IPS-11a (cell line): ENCODE measurements around the gene KCNQ2.

Experiments used
- H3K4me3 ChIP-seq: one replicate; pipeline ENCODE4 v1.5.1; 2013; ENCODE audit warnings: low read depth, low read length, control low read depth

Gene KCNQ2

DNA sequence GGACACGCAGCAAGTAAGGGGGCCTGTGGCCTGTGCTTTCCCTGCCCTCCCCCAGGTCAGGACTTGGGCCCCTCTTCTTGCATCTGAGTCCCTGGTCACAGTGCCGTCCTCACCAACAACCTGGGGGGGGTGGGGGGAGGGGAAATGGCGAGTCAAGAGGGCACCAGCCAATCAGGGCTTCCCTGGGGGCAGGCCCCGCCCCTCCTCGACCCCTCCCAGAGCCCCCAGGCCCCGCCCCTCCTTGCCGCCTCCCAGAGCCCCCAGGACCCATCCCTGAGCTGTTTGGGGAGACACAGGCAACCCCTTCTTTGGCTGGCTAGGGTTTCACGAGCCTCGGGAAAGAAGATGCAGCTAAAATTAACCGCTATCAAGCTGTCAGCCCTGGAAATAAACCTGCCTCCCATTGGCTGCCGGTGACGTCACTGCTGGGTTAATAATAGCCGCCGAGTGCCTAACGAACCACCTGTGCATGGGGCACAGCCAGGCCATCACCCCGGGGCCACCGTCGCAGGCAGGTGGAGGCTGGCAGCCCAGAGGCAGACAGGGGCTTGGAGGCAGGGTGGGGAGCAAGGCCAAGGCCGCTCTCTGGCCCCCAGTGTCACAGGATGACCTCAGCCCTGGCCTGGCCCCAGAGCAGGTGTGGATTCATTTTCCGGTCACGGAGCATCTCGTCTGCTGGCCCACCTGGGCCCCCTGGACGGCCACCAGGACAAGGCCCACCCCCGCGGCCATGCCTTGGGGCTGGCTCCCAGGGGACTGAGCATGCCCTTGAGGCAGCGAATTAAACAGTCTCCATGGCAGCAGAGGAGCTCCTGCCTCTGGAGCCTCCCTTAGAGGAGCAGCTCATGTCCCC is 29.6 kb upstream of the KCNQ2 start:
- H3K4me3 ChIP-seq, result peak overlapping the region; percentile 24

DNA sequence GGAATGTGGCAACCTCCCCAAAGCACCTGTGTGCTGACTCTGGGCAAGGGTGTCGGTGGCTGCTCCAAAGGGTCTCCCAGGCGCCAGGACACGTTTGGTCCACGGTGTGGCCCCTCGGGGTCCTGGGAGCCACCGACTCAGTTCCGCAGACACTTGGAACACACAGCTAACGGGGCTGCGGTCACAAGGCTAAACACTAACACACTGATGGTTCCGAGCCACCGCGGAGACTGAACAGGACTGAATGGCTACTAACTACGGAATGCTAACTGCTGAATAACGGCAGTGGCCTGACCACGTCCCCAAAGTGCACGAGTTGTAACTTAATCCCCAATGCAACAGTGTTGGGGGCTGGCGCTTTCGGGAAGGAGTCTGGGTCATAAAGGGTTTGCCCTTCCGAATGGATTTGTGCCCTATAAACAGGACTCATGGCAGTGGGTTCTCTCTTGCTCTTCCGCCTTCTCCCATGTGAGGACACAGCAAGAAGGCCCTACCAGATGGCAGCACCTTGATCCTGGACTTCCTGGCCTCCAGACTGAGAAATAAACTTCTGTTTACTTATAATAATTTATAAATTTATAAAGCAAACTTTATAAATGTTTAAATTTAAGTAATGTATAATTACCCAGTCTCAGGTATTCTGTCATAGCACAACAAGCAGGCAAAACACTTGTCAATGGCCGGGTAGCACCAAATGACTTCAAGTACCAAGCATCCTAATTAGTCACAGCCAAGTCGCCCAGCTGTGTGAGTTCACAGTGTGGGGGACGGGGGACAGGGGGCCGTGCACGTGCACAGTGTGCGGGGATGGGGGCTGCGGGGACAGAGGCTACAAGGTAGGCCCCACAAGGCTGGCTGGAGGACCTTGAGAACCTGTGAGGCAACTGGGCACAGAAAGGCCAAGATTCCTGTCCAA is 28.7 kb upstream of the KCNQ2 start:
- no peak overlapping the region for H3K4me3 ChIP-seq

DNA sequence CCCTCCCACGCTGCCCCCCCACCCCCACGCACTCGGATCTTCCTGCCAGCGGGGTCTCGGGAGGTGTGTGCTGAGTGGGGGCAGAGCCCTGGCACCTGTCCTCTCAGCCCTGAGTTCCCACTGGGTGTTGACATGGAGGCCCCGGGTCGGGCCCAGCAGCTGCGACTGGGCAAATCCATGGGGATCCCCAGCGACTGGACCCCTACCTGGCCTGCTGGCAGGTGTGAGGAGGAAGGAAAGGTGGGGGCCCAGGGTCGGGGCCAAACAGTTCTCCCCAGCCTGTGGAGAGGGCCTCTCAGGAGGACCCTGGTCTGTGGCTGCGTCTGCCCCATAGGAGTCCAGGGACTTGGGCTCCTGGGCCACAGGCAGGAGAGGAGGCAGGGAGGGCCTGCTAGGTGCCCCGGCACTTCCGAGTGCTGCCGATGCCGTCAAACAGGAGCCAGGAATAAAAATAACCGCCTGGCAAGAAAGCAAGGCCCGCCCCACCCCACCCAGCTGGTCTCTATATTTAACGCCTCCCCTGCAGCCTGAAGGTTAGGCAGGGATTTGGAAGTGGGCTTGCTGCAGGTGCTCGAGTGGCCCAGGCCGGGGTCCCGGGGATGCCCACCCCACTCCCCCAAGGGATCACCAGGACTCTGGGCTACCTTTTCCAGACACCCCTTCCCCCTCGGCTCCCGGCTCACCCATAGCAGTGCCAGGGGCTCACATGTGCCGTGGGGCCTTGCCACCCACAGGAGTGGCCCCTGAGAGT is 27.9 kb upstream of the KCNQ2 start:
- no peak overlapping the region for H3K4me3 ChIP-seq

DNA sequence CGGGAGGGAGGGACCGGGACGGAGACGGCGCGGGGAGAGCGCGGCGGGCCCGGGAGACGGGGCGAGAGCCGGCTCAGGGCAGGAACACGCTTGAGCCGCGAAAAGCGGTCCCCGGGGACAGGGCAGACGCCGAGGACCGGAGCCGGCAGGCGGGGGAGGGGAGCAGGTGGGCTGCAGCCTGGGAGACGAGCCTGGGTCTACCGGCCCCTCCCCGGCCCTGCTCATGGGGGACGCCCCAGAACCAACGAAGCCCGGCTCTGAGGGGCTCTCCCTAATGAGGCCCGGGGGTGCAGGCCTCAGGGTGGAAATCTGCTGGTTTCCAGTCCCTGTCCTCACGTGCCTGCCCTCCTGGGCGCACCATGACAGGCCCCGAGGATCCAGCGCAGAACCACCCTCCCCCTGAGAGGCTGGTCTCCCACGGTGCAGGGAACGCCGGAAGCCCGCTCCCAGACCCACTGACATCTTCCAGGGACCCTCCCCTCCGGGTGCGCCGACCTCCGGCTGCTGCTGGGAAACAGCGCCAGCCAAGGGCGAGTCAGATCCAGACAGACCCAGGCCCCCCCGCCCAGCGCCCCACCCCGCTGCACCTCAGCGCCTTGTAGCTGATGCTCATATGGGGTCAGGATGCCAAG is 27.0 kb upstream of the KCNQ2 start:
- peak overlapping the region; percentile 37 for H3K4me3 ChIP-seq

DNA sequence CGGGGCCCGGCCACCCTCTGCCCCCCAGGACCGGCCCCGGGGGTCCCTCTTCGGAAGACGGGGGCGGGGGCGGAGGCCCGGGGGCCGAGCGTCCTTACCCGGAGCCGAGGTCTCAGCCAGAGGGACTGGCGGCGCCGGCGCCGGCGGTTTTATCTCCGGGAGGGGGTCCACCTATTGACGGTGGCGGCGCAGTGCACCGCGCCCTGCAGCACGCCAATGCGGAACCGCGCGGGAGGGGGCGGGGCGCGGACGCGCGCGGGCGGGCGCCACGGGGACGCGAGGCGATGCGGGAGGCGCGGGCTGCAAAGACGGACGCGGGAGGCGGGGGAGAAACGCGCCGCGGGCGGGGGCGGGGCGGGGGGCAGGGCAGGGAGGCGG is 26.5 kb upstream of the KCNQ2 start, which contains the start of gene EEF1A2:
Gene EEF1A2, minus strand, starts transcription at position 124 of the 378 bp plus-strand sequence. CDS start 1,320 bp downstream, outside the sequence.
- peak within 1 kb of the TSS; percentile 37 for H3K4me3 ChIP-seq

DNA sequence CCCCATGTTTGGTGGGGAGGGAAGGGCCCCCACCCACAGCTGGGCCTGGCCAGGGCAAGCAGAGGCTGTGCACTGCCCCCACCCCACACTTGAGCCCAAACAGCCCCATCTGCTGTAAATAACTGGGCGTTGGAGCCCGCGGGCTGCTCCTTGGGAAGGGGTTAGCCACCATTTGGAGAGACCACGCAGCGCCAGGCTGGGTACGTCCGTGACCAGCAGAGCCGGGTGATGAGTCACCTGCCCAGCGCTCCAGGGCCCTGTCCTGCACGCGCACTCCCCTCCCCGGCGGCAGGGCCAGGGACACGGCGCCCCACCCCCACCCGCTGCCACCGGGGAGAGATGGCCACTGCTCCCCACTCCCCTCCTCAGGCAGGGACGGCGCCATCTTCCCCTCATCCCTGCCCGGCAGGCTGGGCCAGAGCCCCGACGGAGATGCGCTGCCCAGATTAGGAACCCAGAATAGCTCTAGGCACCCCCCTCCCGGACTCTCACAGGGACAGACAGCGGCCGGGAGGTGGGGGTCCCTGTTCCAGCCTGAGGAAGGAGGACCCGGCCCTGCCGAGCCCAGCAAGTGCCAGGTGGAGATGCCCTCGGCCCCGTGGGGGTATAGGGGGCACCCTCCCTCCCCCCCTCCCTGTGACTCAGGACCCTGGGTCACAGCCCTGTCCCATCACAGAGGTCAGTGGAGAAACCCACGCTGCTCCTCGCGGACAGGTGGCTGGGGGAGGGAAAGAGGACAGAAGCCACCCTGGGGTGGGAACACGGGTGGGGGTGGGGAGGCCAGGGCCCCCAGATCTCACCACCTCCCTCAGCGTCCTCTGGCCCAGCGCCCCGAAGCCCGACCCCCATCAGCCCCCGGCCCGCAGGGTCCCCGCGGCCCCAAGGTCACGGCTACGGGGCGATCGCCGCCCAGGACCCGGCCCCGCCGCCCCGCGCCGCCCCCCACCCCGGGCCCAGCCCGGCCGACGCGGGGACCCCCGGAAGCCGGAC is 25.8 kb upstream of the KCNQ2 start:
- H3K4me3 ChIP-seq, result peak overlapping the region; percentile 10

DNA sequence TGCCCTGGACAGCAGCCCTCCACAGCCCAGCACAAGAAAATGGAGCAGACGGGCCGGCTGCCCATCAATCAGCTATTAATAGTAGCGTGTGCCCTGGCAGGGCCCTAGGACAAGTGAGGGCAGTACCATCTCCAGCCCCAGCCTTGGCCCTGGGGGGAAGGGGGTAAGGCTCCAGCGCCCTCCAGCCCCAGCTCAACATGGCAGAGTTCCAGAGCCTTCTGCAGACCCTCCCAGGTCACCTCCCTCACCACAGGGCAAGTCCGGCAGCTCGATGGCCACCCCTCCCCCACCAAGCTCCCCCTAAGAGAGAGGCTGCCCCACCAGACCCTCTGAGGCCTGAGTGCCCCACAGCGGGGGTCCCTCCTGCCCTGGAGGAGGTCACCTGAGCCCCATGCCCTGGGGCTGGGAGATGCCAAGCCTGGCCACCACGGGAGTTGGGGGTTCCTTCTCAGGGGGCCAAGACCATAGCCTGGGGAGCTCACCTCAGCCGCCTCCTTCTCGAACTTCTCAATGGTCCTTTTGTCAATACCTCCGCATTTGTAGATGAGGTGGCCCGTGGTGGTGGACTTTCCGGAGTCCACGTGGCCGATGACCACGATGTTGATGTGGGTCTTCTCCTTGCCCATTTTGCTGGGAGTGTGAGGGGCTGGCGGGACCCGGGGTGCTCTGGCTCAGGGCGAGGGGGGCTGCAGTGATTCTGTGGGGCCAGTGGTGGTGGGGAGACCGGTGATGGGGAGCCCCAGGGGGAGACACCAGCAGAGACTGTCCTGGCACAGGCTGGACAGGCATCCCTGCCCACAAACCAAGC is 24.9 kb upstream of the KCNQ2 start:
- no peak overlapping the region for H3K4me3 ChIP-seq

DNA sequence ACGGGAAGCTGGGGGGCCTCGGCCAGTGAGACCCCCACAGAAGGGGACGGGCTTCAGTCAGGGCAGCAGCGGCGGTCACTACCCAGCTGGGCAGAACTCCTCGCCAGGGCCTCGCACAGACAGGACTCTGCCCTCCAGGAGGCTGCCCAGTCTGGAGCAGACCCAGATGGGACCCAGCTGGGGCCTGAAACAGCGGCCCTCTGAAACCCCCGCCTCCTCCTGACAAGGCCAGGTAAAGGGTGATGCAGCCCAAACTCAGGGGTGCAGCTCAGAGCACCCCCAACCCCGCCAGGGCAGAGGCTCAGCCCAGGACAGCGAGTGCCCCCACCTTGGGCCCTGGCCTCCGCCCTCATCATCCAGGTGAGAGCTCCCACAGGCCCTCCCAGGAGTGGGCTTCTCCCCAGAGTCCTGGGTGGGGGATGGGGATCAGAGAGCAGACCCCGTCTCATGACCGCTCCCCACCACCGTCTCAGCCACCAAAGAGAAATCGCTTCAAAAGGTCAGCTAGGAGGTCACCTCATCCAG is 24.2 kb upstream of the KCNQ2 start:
- H3K4me3 ChIP-seq, result no peak overlapping the region

DNA sequence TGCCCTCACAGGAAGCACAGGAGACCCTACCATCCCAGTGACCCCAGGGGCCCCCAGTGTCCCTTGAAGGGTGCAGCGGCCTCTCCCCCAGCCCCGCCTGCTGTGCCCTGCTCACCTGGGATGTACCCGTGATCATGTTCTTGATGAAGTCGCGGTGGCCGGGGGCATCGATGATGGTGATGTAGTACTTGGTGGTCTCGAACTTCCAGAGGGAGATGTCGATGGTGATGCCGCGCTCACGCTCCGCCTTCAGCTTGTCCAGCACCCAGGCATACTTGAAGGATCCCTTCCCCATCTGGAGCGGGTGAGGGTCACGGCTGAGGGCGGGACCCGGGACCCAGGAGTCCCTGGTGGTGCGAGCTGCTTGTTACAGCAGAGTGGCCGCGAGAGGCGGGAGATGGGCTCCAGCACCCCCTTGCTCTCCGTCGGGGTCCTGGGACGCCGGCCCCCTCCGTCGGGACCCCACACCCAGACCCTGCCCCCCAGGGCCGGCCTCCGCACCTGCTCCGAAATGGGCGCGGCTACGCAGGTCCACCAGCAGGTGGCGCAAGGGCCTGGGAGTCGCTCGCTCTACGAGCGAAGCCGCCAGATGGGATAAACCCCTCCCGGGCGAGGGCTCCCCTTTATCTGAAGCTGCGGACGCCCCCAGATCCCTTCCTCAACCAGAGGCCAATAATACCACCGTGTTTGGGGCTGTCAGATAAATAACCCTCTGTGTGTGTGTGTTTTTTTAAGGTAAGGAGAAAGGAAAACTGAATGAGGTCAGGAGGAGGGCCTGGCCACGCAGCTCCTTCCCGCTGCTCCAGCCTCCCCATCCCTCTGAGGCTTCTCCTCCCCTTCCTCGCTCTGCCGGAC is 23.5 kb upstream of the KCNQ2 start:
- H3K4me3 ChIP-seq, result no peak overlapping the region

DNA sequence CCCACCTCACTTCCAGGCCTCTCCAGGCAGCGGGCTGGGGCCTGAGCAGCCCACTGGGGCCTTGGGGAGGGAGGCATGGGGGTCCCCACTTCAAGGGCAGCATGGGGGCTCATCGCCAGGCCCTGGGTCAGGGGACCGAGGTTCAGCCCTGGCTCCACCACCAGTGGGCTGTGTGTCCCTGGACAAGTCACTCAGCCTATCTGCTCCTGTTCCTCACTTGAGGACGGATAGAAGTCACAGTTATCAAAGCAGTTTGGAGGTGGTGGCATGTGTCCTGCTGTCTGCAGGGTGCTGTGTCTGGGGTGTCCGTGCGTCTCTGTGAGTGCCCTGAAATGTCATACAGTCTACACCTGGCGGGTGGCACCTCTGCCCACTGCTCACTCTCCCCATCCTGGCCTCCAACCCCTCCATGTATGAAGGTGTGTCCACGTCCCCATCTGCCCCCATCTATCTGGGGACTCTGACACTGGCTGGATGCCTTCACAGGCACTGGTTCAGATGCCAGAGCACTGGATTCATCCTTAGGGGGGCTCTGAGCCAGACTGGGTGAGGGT is 22.8 kb upstream of the KCNQ2 start:
- H3K4me3 ChIP-seq, result no peak overlapping the region

DNA sequence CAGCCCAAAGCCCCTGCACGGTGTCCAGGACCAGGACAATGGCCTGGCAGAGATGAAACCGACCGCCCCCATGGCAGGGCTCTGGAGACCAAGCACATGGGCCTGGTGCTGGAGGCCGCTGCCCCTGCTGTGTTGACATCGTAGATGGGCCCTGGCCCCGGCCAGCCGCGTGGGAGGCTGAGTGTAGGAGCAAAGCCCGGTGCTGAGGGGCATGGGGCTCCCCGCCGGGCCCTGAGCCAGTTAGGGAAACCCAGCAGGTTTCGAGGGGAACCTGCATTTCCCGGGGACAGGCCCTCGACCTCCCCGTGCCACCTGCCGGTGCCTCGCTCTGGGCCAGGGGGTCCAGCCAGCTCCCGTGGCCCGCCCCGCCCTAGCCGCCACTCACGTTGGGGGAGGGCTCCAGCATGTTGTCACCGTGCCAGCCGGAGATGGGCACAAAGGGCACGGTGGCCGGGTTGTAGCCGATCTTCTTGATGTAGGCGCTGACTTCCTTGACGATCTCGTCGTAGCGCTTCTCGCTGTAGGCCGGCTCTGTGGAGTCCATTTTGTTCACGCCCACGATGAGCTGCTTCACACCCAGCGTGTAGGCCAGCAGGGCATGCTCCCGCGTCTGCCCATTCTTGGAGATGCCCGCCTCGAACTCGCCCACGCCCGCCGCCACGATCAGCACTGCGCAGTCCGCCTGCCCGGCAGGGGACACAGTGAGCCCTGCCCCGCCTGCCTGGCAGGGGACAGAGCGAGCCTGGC is 22.1 kb upstream of the KCNQ2 start:
- H3K4me3 ChIP-seq, result no peak overlapping the region

DNA sequence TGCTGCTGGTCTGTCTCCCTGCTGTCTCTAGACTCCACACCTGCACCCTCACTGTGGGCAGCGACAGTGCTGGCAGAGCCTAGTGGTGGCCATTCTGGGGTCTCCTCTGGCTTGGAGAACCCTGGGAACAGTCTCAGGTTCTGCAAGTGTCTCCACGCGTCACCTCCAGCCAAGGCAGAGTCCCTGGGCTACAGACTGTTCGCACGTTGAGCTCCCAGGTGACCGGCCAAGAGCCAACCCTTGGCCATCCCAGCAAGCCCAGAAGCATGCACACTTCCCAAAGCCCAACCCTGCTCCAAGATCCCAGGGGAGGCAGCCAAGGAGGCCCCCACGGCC is 21.6 kb upstream of the KCNQ2 start:
- no peak overlapping the region for H3K4me3 ChIP-seq

DNA sequence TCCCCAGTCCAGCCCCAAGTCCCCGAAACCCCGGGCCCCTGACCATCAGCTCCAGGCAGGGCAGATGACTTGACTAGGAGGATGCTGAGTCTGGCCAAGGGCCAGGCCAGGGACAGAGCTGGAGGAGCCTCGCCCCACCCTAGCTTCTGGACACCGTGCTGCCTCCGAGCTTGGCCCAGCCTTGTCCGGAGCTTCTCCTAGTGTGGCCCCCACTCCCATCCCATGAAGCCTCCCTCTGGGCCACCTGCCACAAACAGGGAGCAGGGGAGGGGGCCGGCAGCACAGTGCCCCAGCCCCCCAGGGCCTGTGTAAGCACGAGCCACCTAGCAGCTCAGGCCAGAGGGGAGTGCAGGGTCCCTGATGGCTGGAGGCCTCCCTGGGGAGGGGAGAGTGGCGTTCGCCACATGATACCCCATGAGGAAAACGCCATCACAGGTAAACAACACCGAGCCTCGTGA is 21.1 kb upstream of the KCNQ2 start:
- H3K4me3 ChIP-seq, result no peak overlapping the region

DNA sequence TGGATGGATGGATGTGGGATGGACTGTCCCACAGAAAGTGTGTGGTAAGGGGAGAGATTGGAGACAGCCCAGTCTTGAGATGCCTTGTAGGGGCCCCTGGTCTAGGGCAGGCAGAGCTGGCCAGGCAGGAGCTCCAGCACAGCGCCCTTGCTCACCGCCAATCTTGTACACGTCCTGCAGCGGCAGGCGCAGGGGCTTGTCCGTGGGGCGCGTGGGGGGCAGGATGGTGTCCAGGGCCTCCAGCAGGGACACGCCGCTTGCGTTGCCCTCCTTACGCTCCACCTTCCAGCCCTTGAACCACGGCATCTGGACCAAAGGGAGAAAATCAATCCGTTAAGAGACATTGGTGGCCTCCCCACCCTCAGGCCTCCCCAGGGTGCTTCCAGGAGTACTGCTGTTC is 20.5 kb upstream of the KCNQ2 start:
- no peak overlapping the region for H3K4me3 ChIP-seq

DNA sequence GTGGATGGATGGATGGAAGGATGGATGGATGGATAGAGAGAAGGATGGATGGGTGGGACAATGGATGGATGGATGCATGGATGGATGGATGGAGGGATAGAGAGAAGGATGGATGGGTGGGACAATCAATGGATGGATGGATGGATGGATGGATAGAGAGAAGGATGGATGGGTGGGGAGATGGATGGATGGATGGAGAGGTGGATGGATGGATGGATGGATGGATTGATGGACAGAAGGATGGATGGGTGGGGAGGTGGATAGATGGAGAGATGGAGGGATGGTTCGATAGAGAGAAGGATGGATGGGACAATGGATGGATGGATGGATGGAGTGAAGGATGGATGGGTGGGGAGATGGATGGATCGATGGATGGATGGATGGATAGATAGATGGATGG is 20.1 kb upstream of the KCNQ2 start:
- H3K4me3 ChIP-seq, result no peak overlapping the region

DNA sequence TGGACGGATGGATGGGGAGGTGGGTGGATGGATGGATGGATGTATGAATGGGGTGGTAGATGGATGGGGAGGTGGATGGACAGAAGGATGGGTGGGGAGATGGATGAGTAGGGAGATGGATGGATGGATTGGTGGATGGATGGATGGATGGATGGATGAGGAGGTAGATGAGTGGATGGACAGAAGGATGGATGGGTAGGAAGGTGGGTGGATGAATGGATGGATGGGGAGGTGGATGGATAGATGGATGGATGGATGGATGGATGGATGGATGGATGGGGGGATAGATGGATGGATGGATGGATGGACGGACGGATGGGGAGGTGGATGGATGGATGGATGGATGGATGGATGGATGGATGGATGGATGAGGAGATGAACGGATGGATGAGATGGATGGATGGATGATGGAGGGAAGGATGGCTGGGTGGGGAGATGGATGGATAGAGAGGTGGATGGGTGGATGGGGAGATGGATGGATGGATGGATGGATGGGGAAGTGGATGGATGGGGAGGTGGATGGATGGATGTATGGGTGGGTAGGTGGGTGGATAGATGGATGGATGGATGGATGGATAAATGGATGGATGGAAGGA is 19.3 kb upstream of the KCNQ2 start:
- H3K4me3 ChIP-seq, result no peak overlapping the region
